Thymus (tissue), 11 donors: ENCODE measurements around the gene RBBP4. TPM values are rescaled to one million over a fixed set of nuclear protein-coding genes. Genes with fewer than 3 reads are reported as not detected.
A peak's percentile ranks its signal among the peaks of the same experiment; 100 is the strongest.
"Not testable (repeated sequence)": the region's sequence is repeated elsewhere in the genome, so short reads cannot be mapped to it uniquely, and the experiment has no call there.

Source experiments
- DNase-seq, 9 donors: peaks; one replicate each; pipeline ENCODE4 v3.0.0-alpha.2; 2013; ENCODE audit warnings: low spot score in 9 of 9, low read depth in 6 of 9, missing footprints in 1 of 9
- H3K27ac ChIP-seq, 2 donors: one replicate each; pipeline ENCODE4 v1.5.1; 2013; ENCODE audit warnings: control low read depth in 1 of 2, low read depth in 1 of 2, low read length in 1 of 2, mild to moderate bottlenecking in 1 of 2, moderate library complexity in 1 of 2
- H3K27me3 ChIP-seq, 2 donors: one replicate each; pipeline ENCODE4 v1.5.1; 2013; ENCODE audit warnings: low read length in 1 of 2; ENCODE audit not compliant: control insufficient read depth in 2 of 2, insufficient read depth in 1 of 2
- H3K36me3 ChIP-seq, 2 donors: one replicate each; pipeline ENCODE4 v1.5.1; 2013; ENCODE audit warnings: low read length in 1 of 2, mild to moderate bottlenecking in 1 of 2, moderate library complexity in 1 of 2; ENCODE audit not compliant: control insufficient read depth in 2 of 2, insufficient read depth in 2 of 2
- H3K4me1 ChIP-seq, 2 donors: one replicate each; pipeline ENCODE4 v1.5.1; 2013; ENCODE audit warnings: low read length in 2 of 2; ENCODE audit not compliant: control insufficient read depth in 2 of 2, insufficient read depth in 2 of 2
- H3K4me3 ChIP-seq, 2 donors: one replicate each; pipeline ENCODE4 v1.5.1; 2013; ENCODE audit warnings: low read length in 2 of 2, control low read depth in 1 of 2, mild to moderate bottlenecking in 1 of 2
- H3K9me3 ChIP-seq, 2 donors: one replicate each; pipeline ENCODE4 v1.5.1; 2013; ENCODE audit warnings: low read length in 1 of 2, mild to moderate bottlenecking in 1 of 2; ENCODE audit not compliant: control insufficient read depth in 2 of 2, insufficient read depth in 1 of 2
- WGBS: extraction: QIAGEN DNeasy Blood & Tissue Kit; methylation state at CpG from one replicate; pipeline ENCODE4 v1.1.7; 2013; 5-methylcytosine and 5-hydroxymethylcytosine counted together
- polyA plus RNA-seq: library from polyadenylated mRNA; stranded (reverse); fragments of 200-250 nt; gene quantifications from one replicate; pipeline ENCODE4 v1.2.3, GENCODE V29; 2013
- total RNA-seq: library from RNA; stranded (reverse); fragments of 120-200 nt; gene quantifications from one replicate; pipeline ENCODE4 v1.2.4, GENCODE V29; 2013
- donor health status: healthy.

RBBP4 gene
- total and polyA plus RNA-seq, 2 donors, result 92.6 to 204 TPM

- WGBS, result under 1% methylated on average over 43 of the region's 43 CpGs
- peaks cover 14 to 20% of the 10 kb centered on the region in 2 donors for H3K4me1 ChIP-seq
These were observed 559 bp downstream of the RBBP4 start for GRCh38 chr1:32651461-32652073.

DNA sequence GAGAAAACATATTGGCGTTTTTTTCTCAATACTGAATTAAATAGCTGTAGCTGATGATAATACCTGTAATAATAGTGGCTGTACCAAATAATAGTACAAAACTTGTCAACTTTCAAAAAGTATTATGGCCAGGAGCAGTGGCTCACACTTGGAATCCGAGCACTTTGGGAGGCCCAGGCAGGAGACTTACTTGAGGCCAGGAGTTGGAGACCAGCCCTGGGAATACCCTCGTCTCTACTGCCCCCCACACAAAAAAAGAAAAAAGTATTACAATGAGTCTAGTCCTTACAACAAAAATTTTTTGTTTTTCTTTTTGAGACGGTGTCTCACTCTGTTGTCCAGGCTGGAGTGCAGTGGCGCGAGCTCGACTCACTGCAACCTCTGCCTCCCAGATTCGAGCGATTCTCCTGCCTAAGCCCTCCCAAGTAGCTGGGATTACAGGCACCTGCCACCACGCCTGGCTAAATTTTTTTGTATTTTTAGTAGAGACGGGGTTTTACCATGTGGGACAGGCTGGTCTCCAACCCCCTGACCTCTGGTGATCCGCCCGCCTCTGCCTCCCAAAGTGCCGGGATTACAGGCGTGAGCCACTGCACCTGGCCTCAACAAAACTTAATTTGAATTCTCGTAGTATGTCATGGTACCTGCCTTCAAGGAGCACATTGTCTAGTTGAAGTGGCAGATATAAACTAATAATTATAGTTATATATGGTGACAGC, 1.4 kb downstream of the RBBP4 start:
- H3K27ac ChIP-seq, result peak overlapping the region in 1 of 2 donors; percentile 94
- peaks cover 14 to 20% of the 10 kb centered on the region in 2 donors for H3K4me1 ChIP-seq
- peak overlapping the region; percentile 74 to 95 for H3K4me3 ChIP-seq
- H3K27me3 ChIP-seq, result no peaks in the 10 kb centered on the region
- DNase-seq, result peak in 1 of 9 donors; percentile 10
- no peaks in the 10 kb centered on the region for H3K9me3 ChIP-seq
- peaks cover 26 to 49% of the 10 kb centered on the region in 2 donors for H3K36me3 ChIP-seq
- 94% methylated on average over 16 of the region's 16 CpGs for WGBS

More at GRCh38 chr1:32651461-32652073, 559 bp downstream of the RBBP4 start:
- peak in 1 of 9 donors; percentile 22 for DNase-seq
- Histone ChIP-seq H3K4me3 (peak overlapping the region; percentile 74 to 95), H3K9me3 (no peaks in the 10 kb centered on the region), H3K27ac (peak overlapping the region; percentile 94 to 98), H3K36me3 (peaks cover 19 to 41% of the 10 kb centered on the region in 2 donors), H3K27me3 (no peaks in the 10 kb centered on the region)

DNA sequence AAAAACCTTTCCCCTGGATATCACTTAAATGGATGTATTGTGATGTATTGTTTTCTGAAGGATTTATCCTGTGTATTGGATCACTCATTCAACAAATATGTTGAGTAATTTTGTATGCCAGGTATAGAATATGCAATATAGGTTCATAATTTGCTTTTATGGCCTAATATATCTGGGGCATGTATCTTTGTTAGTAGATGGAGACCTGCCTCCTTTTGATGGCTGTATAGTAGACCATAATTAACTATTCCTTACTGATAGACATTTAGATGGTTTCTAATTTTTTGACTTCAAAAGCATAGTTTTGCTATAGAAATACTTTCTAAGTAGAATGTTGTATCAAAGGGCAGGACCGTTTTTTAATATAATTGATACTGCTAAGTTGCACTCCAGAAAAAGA, 8.6 kb downstream of the RBBP4 start:
- no peak for DNase-seq
- peaks cover 66 to 91% of the 10 kb centered on the region in 2 donors for H3K36me3 ChIP-seq
- 96% methylated on average over 1 of the region's 1 CpG for WGBS

GRCh38 chr1:32665915-32666314, 14.9 kb downstream of the RBBP4 start:
- peaks cover 61 to 91% of the 10 kb centered on the region in 2 donors for H3K36me3 ChIP-seq
- no peaks in the 10 kb centered on the region for H3K4me1 ChIP-seq
- no peaks in the 10 kb centered on the region for H3K9me3 ChIP-seq
- no peaks in the 10 kb centered on the region for H3K27me3 ChIP-seq
- 92% methylated on average over 1 of the region's 1 CpG for WGBS
- DNase-seq, result no peak
- H3K27ac ChIP-seq, result no peak overlapping the region
- no peak overlapping the region for H3K4me3 ChIP-seq

More for the DNA sequence above, 8.6 kb downstream of the RBBP4 start:
- Histone ChIP-seq H3K9me3 (no peaks in the 10 kb centered on the region), H3K27ac (no peak overlapping the region), H3K27me3 (no peaks in the 10 kb centered on the region), H3K4me1 (peaks cover 3 to 5% of the 10 kb centered on the region in 2 donors), H3K4me3 (no peak overlapping the region)

DNA sequence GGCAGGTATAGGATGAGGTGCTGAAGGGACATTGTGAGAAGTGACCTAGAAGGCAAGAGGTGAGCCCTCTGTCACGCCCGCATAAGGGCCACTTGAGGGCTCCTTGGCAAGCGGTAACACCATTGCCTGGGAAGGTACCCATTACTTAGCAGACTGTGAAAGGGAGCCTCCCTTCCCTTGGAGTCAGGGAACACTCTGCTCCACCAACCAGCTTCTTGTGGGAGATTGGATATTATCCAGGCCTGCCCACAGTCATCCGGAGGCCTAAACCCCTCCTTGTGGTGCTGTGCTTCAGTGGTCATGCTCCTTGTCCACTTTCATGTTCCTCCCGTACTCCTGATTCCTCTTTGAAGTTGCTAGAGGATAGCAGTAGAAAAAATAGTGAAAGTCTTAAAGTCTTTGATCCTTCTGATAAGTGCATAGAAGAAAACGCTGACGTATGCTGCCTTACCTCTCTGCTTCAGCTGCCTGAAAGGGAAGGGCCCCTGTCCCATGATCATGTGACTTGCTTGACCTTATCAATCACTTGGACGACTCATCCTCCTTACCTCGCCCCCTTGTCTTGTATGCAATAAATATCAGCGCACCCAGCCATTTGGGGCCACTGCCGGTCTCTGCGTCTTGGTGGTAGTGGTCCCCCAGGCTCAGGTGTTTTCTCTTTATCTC, 16.0 kb downstream of the RBBP4 start:
- no peak overlapping the region for H3K27ac ChIP-seq

GRCh38 chr1:32668716-32669115, 17.7 kb downstream of the RBBP4 start:
- H3K36me3 ChIP-seq, result peaks cover 63 to 92% of the 10 kb centered on the region in 2 donors
- H3K27ac ChIP-seq, H3K9me3 ChIP-seq, H3K4me3 ChIP-seq, DNase-seq, H3K27me3 ChIP-seq, H3K4me1 ChIP-seq: not testable (repeated sequence)
- WGBS, result 98% methylated on average over 5 of the region's 5 CpGs

More for the DNA sequence above, 16.0 kb downstream of the RBBP4 start:
- H3K36me3 ChIP-seq, result peaks cover 63 to 92% of the 10 kb centered on the region in 2 donors
- no peaks in the 10 kb centered on the region for H3K9me3 ChIP-seq
- no peak overlapping the region for H3K4me3 ChIP-seq
- DNase-seq, result no peak
- no peaks in the 10 kb centered on the region for H3K4me1 ChIP-seq
- WGBS, result 98% methylated on average over 12 of the region's 12 CpGs
- H3K27me3 ChIP-seq, result no peaks in the 10 kb centered on the region

DNA sequence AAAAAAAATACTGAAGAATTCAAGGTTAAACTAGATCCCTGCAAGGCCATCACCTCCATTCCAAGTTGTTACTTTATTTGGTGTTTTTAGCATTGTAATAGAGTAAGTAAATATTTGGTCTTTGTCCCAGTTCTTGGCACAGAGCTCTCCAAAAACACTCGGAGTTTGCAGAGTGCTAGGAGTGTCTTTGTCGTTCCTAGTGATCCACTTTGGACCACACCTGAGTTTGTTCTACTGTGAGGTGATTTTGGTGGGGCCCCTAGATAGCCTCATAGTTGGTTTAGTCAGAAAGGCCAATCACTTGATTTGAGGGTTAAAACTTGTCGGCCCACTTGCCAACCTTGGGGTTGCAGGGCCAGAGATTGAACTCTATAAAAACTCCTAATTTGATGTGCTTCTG, 25.9 kb downstream of the RBBP4 start:
- H3K27ac ChIP-seq, result no peak overlapping the region
- DNase-seq, result no peak

DNA sequence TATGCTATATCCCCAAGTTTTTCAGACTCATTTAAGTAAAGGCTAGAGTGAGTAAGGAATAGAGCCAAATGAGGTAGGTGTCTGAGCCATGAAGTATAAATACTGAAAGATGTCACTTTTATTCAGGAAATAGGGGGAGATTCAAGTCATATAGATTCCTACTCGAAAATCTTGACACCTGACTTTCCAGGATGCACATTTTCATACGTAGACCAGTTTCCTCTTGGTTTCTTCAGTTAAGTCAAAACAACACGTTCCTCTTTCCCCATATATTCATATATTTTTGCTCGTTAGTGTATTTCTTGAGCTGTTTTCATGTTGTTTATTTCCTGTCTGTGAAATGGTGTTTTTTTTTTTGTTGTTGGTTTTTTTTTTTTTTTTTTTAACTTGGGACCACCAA, 29.0 kb downstream of the RBBP4 start:
- 82% methylated on average over 4 of the region's 4 CpGs for WGBS
- H3K27ac ChIP-seq, DNase-seq, H3K27me3 ChIP-seq, H3K9me3 ChIP-seq, H3K4me3 ChIP-seq, H3K4me1 ChIP-seq: not testable (repeated sequence)
- H3K36me3 ChIP-seq, result peaks cover 52 to 89% of the 10 kb centered on the region in 2 donors

More for the DNA sequence above, 25.9 kb downstream of the RBBP4 start:
- Histone ChIP-seq H3K4me3 (no peak overlapping the region), H3K27me3 (no peaks in the 10 kb centered on the region), H3K4me1 (no peaks in the 10 kb centered on the region), H3K36me3 (peaks cover 61 to 87% of the 10 kb centered on the region in 2 donors), H3K9me3 (no peaks in the 10 kb centered on the region)
- WGBS, result 78% methylated on average over 3 of the region's 3 CpGs

DNA sequence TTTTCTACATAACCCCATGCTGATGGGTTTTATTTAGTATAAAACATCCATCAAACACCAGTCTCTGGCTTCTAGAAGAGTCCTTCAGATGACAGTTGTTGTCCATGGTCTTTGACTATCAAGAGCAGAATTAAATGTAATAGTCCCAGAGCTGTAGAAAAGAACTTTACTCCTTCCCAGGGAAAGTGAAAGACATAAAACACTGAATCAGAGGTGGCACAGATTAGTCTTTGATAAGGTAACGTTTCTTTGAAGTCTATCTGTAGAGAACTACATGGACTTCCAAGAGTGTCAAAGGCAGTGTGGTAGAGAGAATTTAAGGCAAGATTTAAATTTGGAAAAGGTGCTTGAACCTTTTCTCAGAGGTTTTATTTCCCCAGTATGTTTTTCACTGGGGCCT, 29.6 kb downstream of the RBBP4 start:
- no peak overlapping the region for H3K27ac ChIP-seq
- H3K9me3 ChIP-seq, result no peaks in the 10 kb centered on the region
- H3K4me1 ChIP-seq, result no peaks in the 10 kb centered on the region
- WGBS, result 98% methylated on average over 1 of the region's 1 CpG
- no peak for DNase-seq
- H3K36me3 ChIP-seq, result peaks cover 58 to 89% of the 10 kb centered on the region in 2 donors
- no peak overlapping the region for H3K4me3 ChIP-seq
- no peaks in the 10 kb centered on the region for H3K27me3 ChIP-seq
